Thyroid gland (tissue), 4 donors: ENCODE results near the gene ZBTB16.

Experiments
- CTCF ChIP-seq, 6 experiments: fragments of 200-600 bp in 3 of 6; fragments of 450-650 bp in 3 of 6; sonication (generic) in 3 of 6; IDR thresholded peaks; one replicate each; pipeline ENCODE4 v1.5.1; 2016 to 2019; ENCODE audit warnings: antibody characterized with exemption in 6 of 6, mild to moderate bottlenecking in 2 of 6, inconsistent platforms in 1 of 6, moderate library complexity in 1 of 6
- POLR2A ChIP-seq, 2 donors: fragments of 450-650 bp; IDR thresholded peaks; one replicate each; pipeline ENCODE4 v1.6.1; 2017; ENCODE audit warnings: antibody characterized with exemption in 2 of 2, mild to moderate bottlenecking in 2 of 2, moderate library complexity in 1 of 2

DNA sequence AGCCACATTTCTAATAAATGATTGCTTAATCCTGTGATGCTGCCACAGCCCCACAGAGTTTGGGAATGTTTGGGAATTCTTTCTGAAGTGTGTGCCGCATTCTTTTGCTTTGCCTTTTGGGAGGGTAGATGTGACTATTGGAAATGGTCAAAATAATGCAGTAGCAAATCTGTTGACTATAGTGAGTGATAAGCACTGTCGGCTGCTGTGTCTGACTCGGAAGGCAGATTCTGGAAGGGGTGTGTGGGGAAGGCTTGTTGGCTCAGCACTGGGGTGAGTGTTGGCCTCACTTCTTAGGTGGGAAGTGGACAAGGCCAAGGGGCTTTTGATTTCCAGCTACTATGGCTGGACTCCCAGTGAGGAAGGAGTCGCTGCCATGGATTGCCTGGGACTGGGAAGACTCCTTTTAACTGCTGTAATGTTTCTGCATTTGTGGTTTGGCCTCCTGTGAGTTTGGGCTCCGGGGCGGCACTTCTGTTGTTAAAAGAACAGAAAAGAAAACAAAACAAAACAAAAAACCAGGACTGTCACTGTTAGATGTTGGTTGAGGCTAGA is 20.1 kb downstream of the ZBTB16 start:
- no peak for TF ChIP-seq CTCF (IDR thresholded peaks at IDR 0.05)
- no peak for TF ChIP-seq POLR2A (IDR thresholded peaks at IDR 0.05)
